Lower lobe of right lung (tissue), 2 donors: ENCODE results near the gene MOV10. TPM values are rescaled to one million over a fixed set of nuclear protein-coding genes. Genes with fewer than 3 reads are reported as not detected.
A peak's percentile ranks its signal among the peaks of the same experiment; 100 is the strongest.

ENCODE experiments used
- ATAC-seq, 2 donors: fragments of 200-7000 bp; cut with Tn5 transposase; one replicate each; pipeline ENCODE4 v1.9.1; 2020 to 2022; ENCODE audit warnings: mild to moderate bottlenecking in 2 of 2, moderate library complexity in 2 of 2
- DNase-seq: peaks from one replicate; pipeline ENCODE4 v3.0.0-alpha.2; 2020
- H3K27ac ChIP-seq: fragments of 200-600 bp; one replicate; pipeline ENCODE4 v1.8.0; 2022
- H3K27me3 ChIP-seq: fragments of 200-600 bp; one replicate; pipeline ENCODE4 v1.8.0; 2022; ENCODE audit warnings: low read depth
- H3K36me3 ChIP-seq: fragments of 200-600 bp; one replicate; pipeline ENCODE4 v1.8.0; 2022; ENCODE audit warnings: mild to moderate bottlenecking
- H3K4me1 ChIP-seq: fragments of 200-600 bp; one replicate; pipeline ENCODE4 v1.8.0; 2022
- H3K4me3 ChIP-seq: fragments of 200-600 bp; one replicate; pipeline ENCODE4 v1.8.0; 2022; ENCODE audit warnings: mild to moderate bottlenecking
- H3K9me3 ChIP-seq: fragments of 200-600 bp; one replicate; pipeline ENCODE4 v1.8.0; 2022
- intact Hi-C: fragments of 100-400 bp; cut with DNase I; formaldehyde crosslinking; loops from one replicate; pipeline ENCODE4 v1.11.0; 2022
- total RNA-seq: library from RNA; stranded (reverse); fragmentation: NEBNext Ultra II Directional; extraction: Animal tissue kit (Norgen Biotek cat#: 25700); gene quantifications from one replicate; pipeline ENCODE4 v1.2.1, GENCODE V29; 2021
- TF ChIP-seq, protein P1 (sequence below): fragments of 200-600 bp; IDR thresholded peaks from one replicate; pipeline ENCODE4 v1.8.0; 2022; ENCODE audit warnings: antibody characterized with exemption, mild to moderate bottlenecking
- donor health status: DM: no; HTN: yes; CAD: no; lungs with severe emphysema.

Gene MOV10
- total RNA-seq, 1 donor from 2014 or later, result 72.3 TPM

DNA sequence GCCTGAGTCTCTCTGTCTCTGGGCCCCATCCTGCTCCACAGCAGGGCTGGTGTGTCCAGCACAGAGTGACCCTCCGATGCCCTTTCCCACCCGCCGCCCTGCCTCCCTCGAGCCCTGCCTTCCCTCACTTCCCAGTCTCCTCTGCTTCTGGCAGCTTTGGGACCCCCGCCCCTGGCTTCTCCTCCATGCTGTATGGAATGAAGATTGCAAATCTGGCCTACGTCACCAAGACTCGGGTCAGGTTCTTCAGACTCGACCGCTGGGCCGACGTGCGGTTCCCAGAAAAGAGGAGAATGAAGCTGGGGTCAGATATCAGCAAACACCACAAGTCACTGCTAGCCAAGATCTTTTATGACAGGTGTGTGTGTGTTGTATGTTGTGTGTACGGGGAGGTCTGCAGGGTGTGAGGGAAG lies 14.3 kb downstream of the MOV10 start:
- peak overlapping the region; percentile 2 for H3K27ac ChIP-seq
- intact Hi-C loops, result no loop called here
- H3K4me3 ChIP-seq, result no peak overlapping the region
- no peaks in the 10 kb centered on the region for H3K9me3 ChIP-seq
- no peak for ATAC-seq
- peaks cover 45% of the 10 kb centered on the region for H3K36me3 ChIP-seq
- TF ChIP-seq, protein P1, sequence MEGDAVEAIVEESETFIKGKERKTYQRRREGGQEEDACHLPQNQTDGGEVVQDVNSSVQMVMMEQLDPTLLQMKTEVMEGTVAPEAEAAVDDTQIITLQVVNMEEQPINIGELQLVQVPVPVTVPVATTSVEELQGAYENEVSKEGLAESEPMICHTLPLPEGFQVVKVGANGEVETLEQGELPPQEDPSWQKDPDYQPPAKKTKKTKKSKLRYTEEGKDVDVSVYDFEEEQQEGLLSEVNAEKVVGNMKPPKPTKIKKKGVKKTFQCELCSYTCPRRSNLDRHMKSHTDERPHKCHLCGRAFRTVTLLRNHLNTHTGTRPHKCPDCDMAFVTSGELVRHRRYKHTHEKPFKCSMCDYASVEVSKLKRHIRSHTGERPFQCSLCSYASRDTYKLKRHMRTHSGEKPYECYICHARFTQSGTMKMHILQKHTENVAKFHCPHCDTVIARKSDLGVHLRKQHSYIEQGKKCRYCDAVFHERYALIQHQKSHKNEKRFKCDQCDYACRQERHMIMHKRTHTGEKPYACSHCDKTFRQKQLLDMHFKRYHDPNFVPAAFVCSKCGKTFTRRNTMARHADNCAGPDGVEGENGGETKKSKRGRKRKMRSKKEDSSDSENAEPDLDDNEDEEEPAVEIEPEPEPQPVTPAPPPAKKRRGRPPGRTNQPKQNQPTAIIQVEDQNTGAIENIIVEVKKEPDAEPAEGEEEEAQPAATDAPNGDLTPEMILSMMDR, result no peak
- no peaks in the 10 kb centered on the region for H3K27me3 ChIP-seq
- no peaks in the 10 kb centered on the region for H3K4me1 ChIP-seq
- DNase-seq, result no peak

DNA sequence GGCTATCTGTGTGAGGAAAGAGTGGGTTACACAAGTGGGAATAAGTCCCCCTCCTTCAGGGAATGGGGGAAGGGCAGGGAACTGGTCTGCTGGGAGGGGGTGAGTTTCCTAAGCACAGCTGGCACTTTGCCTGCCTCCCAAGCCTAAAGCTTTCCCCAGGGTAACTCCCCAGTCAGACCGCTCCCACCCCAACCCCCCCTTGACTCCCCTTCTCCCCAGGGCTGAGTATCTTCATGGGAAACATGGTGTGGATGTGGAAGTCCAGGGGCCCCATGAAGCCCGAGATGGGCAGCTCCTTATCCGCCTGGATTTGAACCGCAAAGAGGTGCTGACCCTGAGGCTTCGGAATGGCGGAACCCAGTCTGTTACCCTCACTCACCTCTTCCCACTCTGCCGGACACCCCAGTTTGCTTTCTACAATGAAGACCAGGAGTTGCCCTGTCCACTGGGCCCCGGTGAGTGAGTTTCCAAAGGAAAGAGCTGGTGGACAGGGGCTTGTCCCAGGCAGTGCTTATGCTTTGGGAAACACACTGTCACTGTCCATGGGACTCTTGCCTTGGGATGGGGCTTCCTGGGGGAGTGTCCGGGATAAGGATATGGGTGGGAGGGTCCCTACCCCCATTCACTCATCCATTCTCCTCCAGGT lies 14.9 kb downstream of the MOV10 start:
- intact Hi-C loops, result no loop called here
- no peaks in the 10 kb centered on the region for H3K27me3 ChIP-seq
- H3K9me3 ChIP-seq, result no peaks in the 10 kb centered on the region
- no peak overlapping the region for H3K27ac ChIP-seq
- DNase-seq (no peak), ATAC-seq (no peak)
- no peak overlapping the region for H3K4me3 ChIP-seq
- no peaks in the 10 kb centered on the region for H3K4me1 ChIP-seq
- TF ChIP-seq, protein P1, result no peak
- peaks cover 50% of the 10 kb centered on the region for H3K36me3 ChIP-seq

DNA sequence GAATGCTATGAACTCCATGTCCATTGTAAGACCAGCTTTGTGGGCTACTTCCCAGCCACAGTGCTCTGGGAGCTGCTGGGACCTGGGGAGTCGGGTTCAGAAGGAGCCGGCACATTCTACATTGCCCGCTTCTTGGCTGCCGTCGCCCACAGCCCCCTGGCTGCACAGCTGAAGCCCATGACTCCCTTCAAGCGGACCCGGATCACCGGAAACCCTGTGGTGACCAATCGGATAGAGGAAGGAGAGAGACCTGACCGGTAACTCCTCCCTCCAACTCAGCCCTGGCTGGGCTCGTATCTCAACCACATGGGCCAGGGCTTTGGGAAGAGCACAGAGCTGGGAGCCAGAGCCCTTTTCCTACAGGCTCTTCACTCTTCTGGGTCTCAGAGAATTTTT lies 15.4 kb downstream of the MOV10 start:
- Histone ChIP-seq H3K27ac (no peak overlapping the region), H3K36me3 (peaks cover 55% of the 10 kb centered on the region), H3K4me1 (no peaks in the 10 kb centered on the region), H3K27me3 (no peaks in the 10 kb centered on the region), H3K4me3 (no peak overlapping the region), H3K9me3 (no peaks in the 10 kb centered on the region)
- intact Hi-C loops, result no loop called here
- DNase-seq (no peak), ATAC-seq (no peak)
- TF ChIP-seq, protein P1, result no peak

DNA sequence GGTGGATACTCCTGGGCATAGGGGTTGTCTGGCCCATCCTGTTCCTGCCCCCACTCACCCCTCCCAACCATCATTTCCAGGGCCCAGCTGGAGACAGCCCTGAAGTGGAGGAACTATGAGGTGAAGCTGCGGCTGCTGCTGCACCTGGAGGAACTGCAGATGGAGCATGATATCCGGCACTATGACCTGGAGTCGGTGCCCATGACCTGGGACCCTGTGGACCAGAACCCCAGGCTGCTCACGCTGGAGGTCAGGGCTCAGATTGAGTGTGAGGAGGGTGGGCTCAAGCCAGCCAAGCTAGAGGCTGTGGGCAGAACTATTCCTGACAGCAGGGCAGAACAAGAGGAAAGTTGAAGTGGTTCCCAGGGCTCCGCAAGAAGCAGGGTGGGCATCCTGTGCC lies 18.2 kb downstream of the MOV10 start:
- no peaks in the 10 kb centered on the region for H3K4me1 ChIP-seq
- no peak overlapping the region for H3K27ac ChIP-seq
- no peak for DNase-seq
- no peak for ATAC-seq
- H3K4me3 ChIP-seq, result no peak overlapping the region
- H3K9me3 ChIP-seq, result no peaks in the 10 kb centered on the region
- H3K36me3 ChIP-seq, result peaks cover 84% of the 10 kb centered on the region
- no peaks in the 10 kb centered on the region for H3K27me3 ChIP-seq
- intact Hi-C loops, result no loop called here
- TF ChIP-seq, protein P1, result no peak

DNA sequence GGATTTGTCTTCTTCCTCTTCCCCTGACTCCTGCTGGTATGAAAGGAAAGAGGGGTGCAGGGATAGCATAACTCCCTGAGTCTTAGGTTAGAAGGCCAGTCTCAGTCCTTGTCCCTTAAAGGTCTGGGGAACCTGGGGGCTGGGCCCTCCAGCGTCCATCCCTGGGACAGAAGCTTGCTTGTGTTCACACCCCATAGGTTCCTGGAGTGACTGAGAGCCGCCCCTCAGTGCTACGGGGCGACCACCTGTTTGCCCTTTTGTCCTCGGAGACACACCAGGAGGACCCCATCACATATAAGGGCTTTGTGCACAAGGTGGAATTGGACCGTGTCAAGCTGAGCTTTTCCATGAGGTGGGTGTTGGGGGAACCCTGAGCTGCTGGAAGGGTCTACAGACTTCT lies 19.4 kb downstream of the MOV10 start:
- Histone ChIP-seq H3K9me3 (no peaks in the 10 kb centered on the region), H3K4me1 (peaks cover 5% of the 10 kb centered on the region), H3K27me3 (no peaks in the 10 kb centered on the region), H3K36me3 (peaks cover 95% of the 10 kb centered on the region), H3K27ac (no peak overlapping the region), H3K4me3 (no peak overlapping the region)
- TF ChIP-seq, protein P1, result no peak
- ATAC-seq (no peak), DNase-seq (no peak)
- intact Hi-C loops, result no loop called here
